ENCODE measurements around the gene KIF1C.

DNA sequence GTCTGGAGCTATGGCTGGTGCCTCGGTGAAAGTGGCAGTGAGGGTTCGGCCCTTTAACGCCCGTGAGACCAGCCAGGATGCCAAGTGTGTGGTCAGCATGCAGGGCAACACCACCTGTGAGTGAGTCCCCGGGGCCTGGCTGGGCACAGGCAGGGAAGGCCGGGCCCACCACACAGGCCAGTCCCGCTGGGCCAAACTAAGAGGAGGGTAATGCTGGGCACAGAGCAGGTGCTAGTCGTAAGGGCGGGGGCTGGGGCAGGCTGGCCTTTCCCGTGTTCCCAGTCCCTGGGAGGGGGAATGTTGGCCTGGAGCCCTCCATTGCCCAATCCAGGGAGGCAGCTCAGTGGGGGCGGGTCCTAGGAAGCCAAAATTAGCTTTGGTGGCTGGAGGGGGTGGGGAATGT, 2.5 kb downstream of the KIF1C start:
- TF ChIP-seq POLR2A (IDR thresholded peaks at IDR 0.05), result no peak
- TF ChIP-seq, protein P1, sequence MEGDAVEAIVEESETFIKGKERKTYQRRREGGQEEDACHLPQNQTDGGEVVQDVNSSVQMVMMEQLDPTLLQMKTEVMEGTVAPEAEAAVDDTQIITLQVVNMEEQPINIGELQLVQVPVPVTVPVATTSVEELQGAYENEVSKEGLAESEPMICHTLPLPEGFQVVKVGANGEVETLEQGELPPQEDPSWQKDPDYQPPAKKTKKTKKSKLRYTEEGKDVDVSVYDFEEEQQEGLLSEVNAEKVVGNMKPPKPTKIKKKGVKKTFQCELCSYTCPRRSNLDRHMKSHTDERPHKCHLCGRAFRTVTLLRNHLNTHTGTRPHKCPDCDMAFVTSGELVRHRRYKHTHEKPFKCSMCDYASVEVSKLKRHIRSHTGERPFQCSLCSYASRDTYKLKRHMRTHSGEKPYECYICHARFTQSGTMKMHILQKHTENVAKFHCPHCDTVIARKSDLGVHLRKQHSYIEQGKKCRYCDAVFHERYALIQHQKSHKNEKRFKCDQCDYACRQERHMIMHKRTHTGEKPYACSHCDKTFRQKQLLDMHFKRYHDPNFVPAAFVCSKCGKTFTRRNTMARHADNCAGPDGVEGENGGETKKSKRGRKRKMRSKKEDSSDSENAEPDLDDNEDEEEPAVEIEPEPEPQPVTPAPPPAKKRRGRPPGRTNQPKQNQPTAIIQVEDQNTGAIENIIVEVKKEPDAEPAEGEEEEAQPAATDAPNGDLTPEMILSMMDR (IDR thresholded peaks at IDR 0.05), result no peak
